HG03103 (cell line): Measurements from ENCODE around the gene UBE2U.

Source experiments
- ATAC-seq: cut with Tn5 transposase; IDR thresholded peaks from one replicate; pipeline ENCODE4 v1.9.1; 2021; ENCODE audit warnings: low read depth; ENCODE audit not compliant: unreplicated experiment

Gene UBE2U

GRCh38 chr1:64287071-64287470 lies 83.6 kb downstream of the UBE2U start:
- ATAC-seq = no peak

GRCh38 chr1:64290420-64290819 lies 87.0 kb downstream of the UBE2U start:
- no peak for ATAC-seq

GRCh38 chr1:64291931-64292330 lies 88.5 kb downstream of the UBE2U start:
- no peak for ATAC-seq

- no peak for ATAC-seq
These were observed 89.0 kb downstream of the UBE2U start for GRCh38 chr1:64292399-64292798.

- no peak for ATAC-seq
These were observed 90.4 kb downstream of the UBE2U start for GRCh38 chr1:64293820-64294219.

GRCh38 chr1:64295136-64295535 lies 91.7 kb downstream of the UBE2U start:
- no peak for ATAC-seq

GRCh38 chr1:64295561-64295960 lies 92.1 kb downstream of the UBE2U start:
- no peak for ATAC-seq

GRCh38 chr1:64296459-64296858 lies 93.0 kb downstream of the UBE2U start:
- ATAC-seq = no peak

GRCh38 chr1:64302194-64302593 lies 98.8 kb downstream of the UBE2U start:
- ATAC-seq = no peak

GRCh38 chr1:64302971-64303370 lies 99.5 kb downstream of the UBE2U start:
- ATAC-seq = no peak

GRCh38 chr1:64304823-64305222 lies 101.4 kb downstream of the UBE2U start:
- no peak for ATAC-seq

- ATAC-seq = no peak
These were observed 105.4 kb downstream of the UBE2U start for GRCh38 chr1:64308866-64309265.

GRCh38 chr1:64309431-64309831 lies 106.0 kb downstream of the UBE2U start:
- no peak for ATAC-seq

GRCh38 chr1:64310760-64311159 lies 107.3 kb downstream of the UBE2U start:
- no peak for ATAC-seq

GRCh38 chr1:64312431-64312830 lies 109.0 kb downstream of the UBE2U start:
- ATAC-seq = no peak

- no peak for ATAC-seq
These were observed 112.0 kb downstream of the UBE2U start for GRCh38 chr1:64315402-64315801.
